ENCODE results near the gene FOXP3. TPM values are rescaled to one million over a fixed set of nuclear protein-coding genes. Genes with fewer than 3 reads are reported as not detected.
A peak's percentile ranks its signal among the peaks of the same experiment; 100 is the strongest.

FOXP3 gene
- total RNA-seq, 1 experiment from 2014 or later: 0.68 TPM

DNA sequence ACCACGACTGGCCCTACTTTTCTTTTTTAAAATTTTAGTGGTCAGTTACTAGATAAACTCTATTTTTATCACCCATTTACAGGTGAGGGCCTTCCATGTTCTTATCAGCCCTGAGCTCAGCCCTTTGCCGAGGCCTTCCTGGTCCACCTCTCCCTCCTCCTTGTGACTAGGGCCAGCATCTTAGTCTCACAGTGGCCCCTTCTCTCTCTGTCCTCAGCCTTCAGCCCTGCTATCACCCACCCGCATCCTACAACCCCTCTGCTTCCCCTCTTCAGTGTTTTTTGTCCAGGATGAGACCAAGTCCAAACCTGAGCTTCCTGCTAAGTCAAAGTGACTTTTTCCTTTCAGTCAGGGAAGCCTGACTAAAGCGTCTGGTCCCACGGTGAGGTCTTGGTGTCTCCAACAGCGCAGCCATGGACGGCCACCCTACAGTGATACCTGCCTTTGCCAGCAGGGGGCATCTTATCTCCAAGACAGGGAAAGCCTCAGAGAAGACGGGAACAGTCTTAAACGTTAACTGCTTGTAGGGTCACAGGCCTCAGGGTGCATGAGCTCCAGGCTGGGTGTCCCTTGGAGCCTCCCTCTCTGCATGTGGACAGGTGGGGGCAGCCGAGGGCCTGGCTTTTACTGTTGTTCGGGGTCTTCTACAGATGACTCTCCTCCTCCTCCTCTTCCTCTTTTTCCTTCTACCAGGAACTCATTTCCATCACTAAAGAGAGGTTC, 27.3 kb upstream of the FOXP3 start:
- Histone ChIP-seq H3K79me2 (ENCODE audit: insufficient read depth, low read length) (no peaks in the 10 kb centered on the region), H4K20me1 (ENCODE audit: control insufficient read depth, insufficient read depth, insufficient read length) (no peaks in the 10 kb centered on the region), H3K23ac (ENCODE audit: insufficient read length, low read depth, low read length) (no peak overlapping the region), H3T11ph (ENCODE audit: low read length) (no peak overlapping the region), H3K27me3 (ENCODE audit: insufficient read depth, low read length) (no peaks in the 10 kb centered on the region), H2AK5ac (ENCODE audit: insufficient read length, low read length) (no peak overlapping the region), H2BK15ac (ENCODE audit: low read depth, low read length) (no peak overlapping the region), H3K79me1 (ENCODE audit: insufficient read depth, low read depth, low read length, poor library complexity, severe bottlenecking) (no peaks in the 10 kb centered on the region), H4K91ac (ENCODE audit: insufficient read length, low read depth, low read length) (no peak overlapping the region), H4K5ac (ENCODE audit: insufficient read length, low read depth, low read length) (no peak overlapping the region), H3K23me2 (ENCODE audit: insufficient read length, low read depth, low read length, poor library complexity, severe bottlenecking) (no peaks in the 10 kb centered on the region), H2AFZ (ENCODE audit: low read length) (no peak overlapping the region), H3K4me1 (ENCODE audit: insufficient read depth, low read length) (no peaks in the 10 kb centered on the region), H3K18ac (ENCODE audit: insufficient read length, low read depth, low read length) (no peak overlapping the region), H3K9ac (ENCODE audit: extremely low read depth, insufficient read length, low read length) (no peak overlapping the region), H2BK12ac (ENCODE audit: insufficient read length, low read depth, low read length) (no peak overlapping the region), H2BK5ac (ENCODE audit: insufficient read length, low read length) (no peak overlapping the region), H3K56ac (ENCODE audit: insufficient read length, low read depth, low read length) (no peak overlapping the region), H3K27ac (ENCODE audit: insufficient read length, low read depth, low read length) (no peak overlapping the region), H2BK20ac (ENCODE audit: low read depth, low read length, poor library complexity, severe bottlenecking) (no peak overlapping the region), H3K4me2 (ENCODE audit: insufficient read depth, insufficient read length, low read length) (no peak overlapping the region), H2BK120ac (ENCODE audit: low read depth, low read length, poor library complexity, severe bottlenecking) (no peak overlapping the region), H4K8ac (replicated peaks; ENCODE audit: insufficient read length, low read depth, low read length) (no peak overlapping the region), H3K4ac (ENCODE audit: low read depth, low read length) (no peak overlapping the region), H3K14ac (ENCODE audit: insufficient read depth, low read length) (no peak overlapping the region), H3K9me3 (ENCODE audit: control insufficient read depth, low read depth, low read length) (peaks cover 28% of the 10 kb centered on the region)
- WGBS (ENCODE audit: extremely low coverage, insufficient read length, low lambda C conversion rate): no CpG with 5 or more reads among the region's 11 CpGs
- peaks cover 5 to 6% of the 10 kb centered on the region in 2 experiments for H3K4me1 Mint-ChIP-seq
- H3K27ac Mint-ChIP-seq: 0 out of 7 replicates have a peak overlapping the region, but pooled peaks of 1 of the 3 experiments have one; percentile 67
- peaks cover 0 to 2% (median 1%) of the 10 kb centered on the region in 3 experiments; a peak in 5 of 7 replicates for H3K36me3 Mint-ChIP-seq (ENCODE audit: insufficient read depth in 1 of 3, low read depth in 3 of 3)
- H3K4me3 Mint-ChIP-seq: peak overlapping the region in 1 of 2 experiments; percentile 26; a peak in 1 of 5 replicates
- peaks cover 2% of the 10 kb centered on the region for H3K27me3 Mint-ChIP-seq (ENCODE audit: low read depth)
- TF ChIP-seq, protein P1, sequence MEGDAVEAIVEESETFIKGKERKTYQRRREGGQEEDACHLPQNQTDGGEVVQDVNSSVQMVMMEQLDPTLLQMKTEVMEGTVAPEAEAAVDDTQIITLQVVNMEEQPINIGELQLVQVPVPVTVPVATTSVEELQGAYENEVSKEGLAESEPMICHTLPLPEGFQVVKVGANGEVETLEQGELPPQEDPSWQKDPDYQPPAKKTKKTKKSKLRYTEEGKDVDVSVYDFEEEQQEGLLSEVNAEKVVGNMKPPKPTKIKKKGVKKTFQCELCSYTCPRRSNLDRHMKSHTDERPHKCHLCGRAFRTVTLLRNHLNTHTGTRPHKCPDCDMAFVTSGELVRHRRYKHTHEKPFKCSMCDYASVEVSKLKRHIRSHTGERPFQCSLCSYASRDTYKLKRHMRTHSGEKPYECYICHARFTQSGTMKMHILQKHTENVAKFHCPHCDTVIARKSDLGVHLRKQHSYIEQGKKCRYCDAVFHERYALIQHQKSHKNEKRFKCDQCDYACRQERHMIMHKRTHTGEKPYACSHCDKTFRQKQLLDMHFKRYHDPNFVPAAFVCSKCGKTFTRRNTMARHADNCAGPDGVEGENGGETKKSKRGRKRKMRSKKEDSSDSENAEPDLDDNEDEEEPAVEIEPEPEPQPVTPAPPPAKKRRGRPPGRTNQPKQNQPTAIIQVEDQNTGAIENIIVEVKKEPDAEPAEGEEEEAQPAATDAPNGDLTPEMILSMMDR (conservative IDR thresholded peaks at IDR 0.05): peak; percentile 70
- DNase-seq: peak; percentile 78
- H3K9me3 Mint-ChIP-seq: peaks cover 62 to 84% of the 10 kb centered on the region in 2 experiments
